H9 (cell line): ENCODE measurements around the gene SLC22A12. TPM values are rescaled to one million over a fixed set of nuclear protein-coding genes. Genes with fewer than 3 reads are reported as not detected.

Experiments
- DNase-seq: peaks from one replicate; pipeline ENCODE4 v3.0.0-alpha.2; 2017
- H2AFZ ChIP-seq: one replicate; pipeline ENCODE4 v1.6.1; 2013; ENCODE audit warnings: mild to moderate bottlenecking, low read length, control low read depth, moderate library complexity
- H2AK5ac ChIP-seq: 2 replicates; pipeline ENCODE4 v1.6.1; 2013; ENCODE audit warnings: low read length, control low read depth, mixed read lengths; ENCODE audit not compliant: insufficient read length
- H2BK120ac ChIP-seq: one replicate; pipeline ENCODE4 v1.6.1; 2013; ENCODE audit warnings: low read depth, mild to moderate bottlenecking, low read length, control low read depth, inconsistent platforms; ENCODE audit not compliant: poor library complexity, severe bottlenecking
- H2BK12ac ChIP-seq: 2 replicates; pipeline ENCODE4 v1.6.1; 2013; ENCODE audit warnings: low read length, control low read depth, mixed read lengths, low read depth; ENCODE audit not compliant: insufficient read length
- H2BK15ac ChIP-seq: 2 replicates; pipeline ENCODE4 v1.6.1; 2013; ENCODE audit warnings: low read depth, low read length, control low read depth
- H2BK20ac ChIP-seq: one replicate; pipeline ENCODE4 v1.6.1; 2013; ENCODE audit warnings: low read depth, mild to moderate bottlenecking, low read length, control low read depth, inconsistent platforms; ENCODE audit not compliant: poor library complexity, severe bottlenecking
- H2BK5ac ChIP-seq: 2 replicates; pipeline ENCODE4 v1.6.1; 2013; ENCODE audit warnings: low read length, control low read depth, mixed read lengths; ENCODE audit not compliant: insufficient read length
- H3K14ac ChIP-seq: 2 replicates; pipeline ENCODE4 v1.6.1; 2013; ENCODE audit warnings: low read length, control low read depth; ENCODE audit not compliant: insufficient read depth
- H3K18ac ChIP-seq: 2 replicates; pipeline ENCODE4 v1.6.1; 2013; ENCODE audit warnings: low read depth, mild to moderate bottlenecking, mixed read lengths, low read length, control low read depth; ENCODE audit not compliant: insufficient read length
- H3K23ac ChIP-seq: 2 replicates; pipeline ENCODE4 v1.6.1; 2013; ENCODE audit warnings: low read length, control low read depth, mixed read lengths, low read depth; ENCODE audit not compliant: insufficient read length
- H3K23me2 ChIP-seq: 2 replicates; pipeline ENCODE4 v1.6.1; 2013; ENCODE audit warnings: low read depth, mild to moderate bottlenecking, mixed read lengths, low read length, control low read depth; ENCODE audit not compliant: insufficient read length, poor library complexity, severe bottlenecking
- H3K27ac ChIP-seq: 2 replicates; pipeline ENCODE4 v1.5.1; 2013; ENCODE audit warnings: low read length, control low read depth, mixed read lengths, low read depth; ENCODE audit not compliant: insufficient read length
- H3K27me3 ChIP-seq: 2 replicates; pipeline ENCODE4 v1.6.1; 2013; ENCODE audit warnings: low read length, control low read depth, inconsistent platforms; ENCODE audit not compliant: insufficient read depth
- H3K4ac ChIP-seq: 2 replicates; pipeline ENCODE4 v1.6.1; 2013; ENCODE audit warnings: low read depth, mild to moderate bottlenecking, control low read depth, inconsistent platforms, low read length, moderate library complexity
- H3K4me1 ChIP-seq: 2 replicates; pipeline ENCODE4 v1.6.1; 2013; ENCODE audit warnings: low read length, control low read depth, inconsistent platforms; ENCODE audit not compliant: insufficient read depth
- H3K4me2 ChIP-seq: 2 replicates; pipeline ENCODE4 v1.6.1; 2013; ENCODE audit warnings: low read length, control low read depth, mixed read lengths; ENCODE audit not compliant: insufficient read length, insufficient read depth
- H3K56ac ChIP-seq: 2 replicates; pipeline ENCODE4 v1.6.1; 2013; ENCODE audit warnings: low read depth, mild to moderate bottlenecking, mixed read lengths, low read length, control low read depth; ENCODE audit not compliant: insufficient read length
- H3K79me1 ChIP-seq: 2 replicates; pipeline ENCODE4 v1.6.1; 2013; ENCODE audit warnings: low read depth, mild to moderate bottlenecking, moderate library complexity, low read length, control low read depth, inconsistent platforms; ENCODE audit not compliant: insufficient read depth, poor library complexity, severe bottlenecking
- H3K79me2 ChIP-seq: 2 replicates; pipeline ENCODE4 v1.6.1; 2013; ENCODE audit warnings: low read length, control low read depth, inconsistent platforms; ENCODE audit not compliant: insufficient read depth
- H3K9ac ChIP-seq: 2 replicates; pipeline ENCODE4 v1.6.1; 2013; ENCODE audit warnings: low read length, control low read depth, mixed read lengths; ENCODE audit not compliant: insufficient read length; ENCODE audit errors: extremely low read depth
- H3K9me3 ChIP-seq: one replicate; pipeline ENCODE4 v1.6.1; 2013; ENCODE audit warnings: low read depth, low read length, inconsistent platforms; ENCODE audit not compliant: control insufficient read depth
- H3T11ph ChIP-seq: one replicate; pipeline ENCODE4 v1.6.1; 2013; ENCODE audit warnings: mild to moderate bottlenecking, low read length, control low read depth, inconsistent platforms
- H4K20me1 ChIP-seq: one replicate; pipeline ENCODE4 v1.6.1; 2013; ENCODE audit not compliant: control insufficient read depth, insufficient read length, insufficient read depth
- H4K5ac ChIP-seq: 2 replicates; pipeline ENCODE4 v1.6.1; 2013; ENCODE audit warnings: low read depth, mild to moderate bottlenecking, mixed read lengths, low read length, control low read depth; ENCODE audit not compliant: insufficient read length
- H4K8ac ChIP-seq: replicated peaks from 2 replicates; pipeline ENCODE4 v1.6.1; 2013; ENCODE audit warnings: low read length, control low read depth, mixed read lengths, low read depth; ENCODE audit not compliant: insufficient read length
- H4K91ac ChIP-seq: 2 replicates; pipeline ENCODE4 v1.6.1; 2013; ENCODE audit warnings: low read depth, mild to moderate bottlenecking, moderate library complexity, mixed read lengths, low read length, control low read depth; ENCODE audit not compliant: insufficient read length
- H3K27ac Mint-ChIP-seq, 3 experiments: 2 replicates in 2 of 3; 3 replicates in 1 of 3; pipeline ENCODE4 v1.8.0; 2020 to 2021; ENCODE audit warnings: mixed read lengths in 3 of 3, mild to moderate bottlenecking in 1 of 3, moderate library complexity in 1 of 3
- H3K27me3 Mint-ChIP-seq: 2 replicates; pipeline ENCODE4 v1.8.0; 2021; ENCODE audit warnings: low read depth, mild to moderate bottlenecking, moderate library complexity, mixed read lengths
- H3K36me3 Mint-ChIP-seq, 3 experiments: 2 replicates in 2 of 3; 3 replicates in 1 of 3; pipeline ENCODE4 v1.8.0; 2020 to 2021; ENCODE audit warnings: low read depth in 3 of 3, mixed read lengths in 3 of 3; ENCODE audit not compliant: insufficient read depth in 1 of 3
- H3K4me1 Mint-ChIP-seq, 2 experiments: 2 replicates each; pipeline ENCODE4 v1.8.0; 2020; ENCODE audit warnings: mixed read lengths in 2 of 2
- H3K4me3 Mint-ChIP-seq, 2 experiments: 2 replicates in 1 of 2; 3 replicates in 1 of 2; pipeline ENCODE4 v1.8.0; 2020 to 2021; ENCODE audit warnings: mild to moderate bottlenecking in 2 of 2, mixed read lengths in 2 of 2, moderate library complexity in 1 of 2
- H3K9me3 Mint-ChIP-seq, 2 experiments: 2 replicates in 1 of 2; 3 replicates in 1 of 2; pipeline ENCODE4 v1.8.0; 2020; ENCODE audit warnings: mild to moderate bottlenecking in 2 of 2, mixed read lengths in 2 of 2, moderate library complexity in 1 of 2
- CTCF ChIP-seq: fragments of 200-600 bp; sonication (generic); conservative IDR thresholded peaks from 3 replicates; pipeline ENCODE4 v1.8.0; 2021; ENCODE audit warnings: antibody characterized with exemption, mild to moderate bottlenecking
- WGBS: extraction: QIAGEN DNeasy Blood & Tissue Kit; methylation state at CpG from one replicate; pipeline ENCODE4 v1.1.7; 2013; ENCODE audit warnings: missing lambda C conversion rate, low lambda C conversion rate, mixed read lengths; ENCODE audit not compliant: insufficient read length; ENCODE audit errors: extremely low coverage; 5-methylcytosine and 5-hydroxymethylcytosine counted together
- total RNA-seq: library from RNA; stranded (reverse); gene quantifications from 2 replicates; pipeline ENCODE4 v1.2.1, GENCODE V29; 2021

SLC22A12 gene
- total RNA-seq, 1 experiment from 2014 or later = not detected

GRCh38 chr11:64570341-64570740 is 20.7 kb upstream of the SLC22A12 start:
- H3K36me3 Mint-ChIP-seq = no peaks in the 10 kb centered on the region
- no peak overlapping the region for H2BK120ac ChIP-seq
- H3K4me3 Mint-ChIP-seq = no peak overlapping the region
- peaks cover 24 to 35% of the 10 kb centered on the region in 2 experiments for H3K4me1 Mint-ChIP-seq
- no peak overlapping the region for H2BK20ac ChIP-seq
- no peak overlapping the region for H3K27ac Mint-ChIP-seq
- H2BK15ac ChIP-seq = no peak overlapping the region
- no peaks in the 10 kb centered on the region for H3K79me2 ChIP-seq
- no peak overlapping the region for H3K18ac ChIP-seq
- H3K27ac ChIP-seq = no peak overlapping the region
- H3K9me3 ChIP-seq = no peaks in the 10 kb centered on the region
- no peaks in the 10 kb centered on the region for H3K79me1 ChIP-seq
- no peak overlapping the region for H3T11ph ChIP-seq
- H4K8ac ChIP-seq = no peak overlapping the region
- no peak overlapping the region for H2BK12ac ChIP-seq
- no peak for DNase-seq
- WGBS = no CpG with 5 or more reads among the region's 3 CpGs
- no peak overlapping the region for H3K14ac ChIP-seq
- H4K5ac ChIP-seq = no peak overlapping the region
- H4K20me1 ChIP-seq = no peaks in the 10 kb centered on the region
- no peak overlapping the region for H2AK5ac ChIP-seq
- H3K9ac ChIP-seq = no peak overlapping the region
- peaks cover 12% of the 10 kb centered on the region for H3K27me3 Mint-ChIP-seq
- H3K23ac ChIP-seq = no peak overlapping the region
- H3K4me1 ChIP-seq = no peaks in the 10 kb centered on the region; the same call in 1 of the 2 replicates
- no peak for TF ChIP-seq CTCF
- H4K91ac ChIP-seq = no peak overlapping the region
- H3K9me3 Mint-ChIP-seq = no peaks in the 10 kb centered on the region
- peaks cover 5% of the 10 kb centered on the region for H3K23me2 ChIP-seq
- no peak overlapping the region for H3K4ac ChIP-seq
- H3K56ac ChIP-seq = no peak overlapping the region
- no peaks in the 10 kb centered on the region for H3K27me3 ChIP-seq
- no peak overlapping the region for H2BK5ac ChIP-seq
- no peak overlapping the region for H3K4me2 ChIP-seq
- no peak overlapping the region for H2AFZ ChIP-seq
